C1 segment of cervical spinal cord (tissue), 14 donors: Measurements from ENCODE around the gene SORCS3.
A peak's percentile ranks its signal among the peaks of the same experiment; 100 is the strongest.

Experiments
- DNase-seq, 14 donors: peaks; one replicate each; lab custom pipeline; 2025; lab: John Stamatoyannopoulos, UW

SORCS3 gene

DNA sequence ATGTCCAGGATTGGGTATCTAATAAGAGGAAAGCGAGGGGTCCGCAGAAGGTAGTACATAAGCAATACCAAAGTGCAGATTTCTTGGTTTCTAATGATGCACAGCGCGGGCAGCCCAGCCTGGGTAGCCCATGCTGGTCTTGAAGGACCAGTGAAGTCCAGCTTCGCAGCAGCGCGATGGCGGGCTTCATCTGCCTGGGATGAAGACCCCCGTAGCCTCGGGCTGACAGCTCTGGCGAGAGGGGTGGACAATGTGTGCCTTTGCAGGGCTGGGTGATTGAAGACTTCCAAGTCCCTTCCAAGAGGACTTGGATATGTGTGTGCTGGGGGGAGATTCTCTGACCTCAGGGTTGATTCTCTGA is 2.2 kb downstream of the SORCS3 start:
- DNase-seq: no peak

DNA sequence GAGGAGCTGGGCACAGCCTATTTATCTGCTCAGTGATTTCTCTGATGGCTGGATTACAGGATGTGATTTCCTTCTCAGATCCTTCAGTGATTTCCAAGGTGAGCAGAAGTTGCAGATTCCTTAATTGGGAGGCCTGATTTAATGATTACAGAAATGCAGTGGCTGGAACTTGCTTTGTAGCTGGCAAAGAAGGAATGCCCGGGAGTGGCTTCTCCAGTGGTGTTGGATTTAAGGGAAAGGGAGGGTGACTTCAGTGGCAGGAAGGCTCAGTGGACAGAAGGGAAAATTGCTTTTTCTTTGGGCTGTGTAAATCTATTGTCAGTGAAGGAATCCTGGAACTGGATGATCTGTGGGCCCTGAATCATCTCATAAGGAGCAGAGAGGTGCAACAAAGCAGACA is 5.1 kb downstream of the SORCS3 start:
- no peak for DNase-seq

- DNase-seq: no peak
These were observed 7.3 kb downstream of the SORCS3 start for GRCh38 chr10:104648421-104648820.

- DNase-seq: no peak
These were observed 9.0 kb downstream of the SORCS3 start for GRCh38 chr10:104650072-104650471.

DNA sequence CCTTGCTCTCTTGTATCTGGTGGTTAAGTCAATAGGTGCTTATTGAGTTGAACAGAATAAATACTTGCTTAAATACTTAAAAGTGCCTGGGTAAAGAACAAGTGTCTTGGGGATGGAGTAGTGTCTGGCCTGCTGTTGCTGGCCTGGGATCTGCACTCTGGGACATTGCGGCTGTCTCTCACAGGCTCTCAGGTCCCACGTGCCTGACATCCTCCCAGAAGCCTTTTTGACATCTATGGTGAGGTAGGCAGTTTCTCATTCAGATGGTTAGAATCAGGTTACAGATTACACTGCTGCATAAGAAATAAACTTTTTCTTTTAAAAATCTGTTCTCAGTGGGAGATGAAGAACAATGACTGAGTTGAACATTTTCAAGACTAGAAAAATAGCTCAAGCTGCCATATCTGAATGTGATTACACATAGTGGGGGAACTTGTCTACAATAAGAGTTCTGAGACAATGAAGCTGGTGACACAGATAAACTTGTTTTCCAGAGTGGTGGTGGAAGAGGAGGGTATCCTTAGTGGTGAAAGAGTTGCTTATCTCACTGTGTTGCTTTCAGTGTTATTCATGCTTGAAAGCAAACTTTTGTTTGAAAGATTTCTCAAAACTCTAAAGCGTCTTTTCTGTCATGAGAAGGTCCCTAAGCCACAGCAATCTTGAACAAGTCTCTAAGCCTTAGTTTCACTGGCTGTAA is 9.7 kb downstream of the SORCS3 start:
- no peak for DNase-seq

DNA sequence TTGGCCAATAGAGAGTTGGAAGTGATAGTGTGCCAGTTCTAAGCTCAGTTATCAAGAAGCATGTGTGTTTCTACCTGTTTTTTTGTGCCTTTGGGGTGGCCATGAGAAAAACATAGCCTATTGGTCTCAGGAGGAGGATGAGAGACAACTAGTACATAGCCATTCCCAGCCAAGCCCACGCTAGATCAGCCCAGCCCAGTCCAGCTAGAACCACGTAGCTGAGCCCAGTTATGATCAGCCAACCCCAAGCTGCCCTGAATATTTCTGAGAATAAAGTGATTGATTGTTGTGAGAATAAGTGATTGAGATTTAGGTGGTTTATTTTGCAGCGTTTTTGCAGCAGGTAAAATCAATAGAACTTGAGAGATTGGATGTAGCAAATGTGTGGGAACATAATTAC is 15.9 kb downstream of the SORCS3 start:
- no peak for DNase-seq

DNA sequence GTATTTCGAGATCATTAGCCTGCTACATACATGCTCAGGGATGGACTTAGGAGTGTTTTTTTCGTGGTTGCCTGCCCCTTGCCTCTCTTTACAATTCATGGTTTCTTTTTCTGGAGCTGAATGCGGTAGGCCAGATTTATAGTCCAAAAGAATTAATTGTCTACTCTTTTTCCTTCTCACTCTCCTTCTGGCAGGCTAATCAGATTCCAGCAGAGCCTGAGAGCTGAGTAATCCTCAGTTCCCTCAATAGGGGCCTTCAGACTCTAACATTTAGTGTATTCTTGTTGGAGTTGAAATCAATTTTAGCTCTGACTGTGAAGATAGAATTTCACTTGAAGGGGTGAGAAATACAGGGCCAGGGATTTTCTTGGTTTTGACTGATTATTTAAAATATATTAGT is 16.4 kb downstream of the SORCS3 start:
- DNase-seq: no peak

DNA sequence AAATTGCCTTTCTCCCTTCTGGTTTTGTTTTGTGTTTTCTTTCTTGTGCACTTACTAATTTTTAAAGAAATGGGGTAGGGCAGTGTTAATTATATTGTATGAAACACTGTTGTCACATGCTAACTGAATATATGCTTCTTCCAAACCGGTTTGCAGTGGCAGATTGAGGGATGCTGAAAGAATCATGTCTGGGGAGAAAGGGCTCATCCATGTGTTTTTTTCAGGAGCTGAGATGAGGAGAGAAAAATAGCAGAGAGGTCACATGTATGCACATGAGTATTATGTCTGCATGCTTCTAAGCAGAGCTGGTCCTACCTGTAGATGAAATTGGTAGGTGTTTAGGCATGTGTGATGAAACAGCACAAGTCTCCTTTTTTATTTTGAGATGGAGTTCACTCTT is 17.0 kb downstream of the SORCS3 start:
- no peak for DNase-seq

GRCh38 chr10:104659809-104660208 is 18.7 kb downstream of the SORCS3 start:
- no peak for DNase-seq

- no peak for DNase-seq
These were observed 22.0 kb downstream of the SORCS3 start for GRCh38 chr10:104663076-104663475.

DNA sequence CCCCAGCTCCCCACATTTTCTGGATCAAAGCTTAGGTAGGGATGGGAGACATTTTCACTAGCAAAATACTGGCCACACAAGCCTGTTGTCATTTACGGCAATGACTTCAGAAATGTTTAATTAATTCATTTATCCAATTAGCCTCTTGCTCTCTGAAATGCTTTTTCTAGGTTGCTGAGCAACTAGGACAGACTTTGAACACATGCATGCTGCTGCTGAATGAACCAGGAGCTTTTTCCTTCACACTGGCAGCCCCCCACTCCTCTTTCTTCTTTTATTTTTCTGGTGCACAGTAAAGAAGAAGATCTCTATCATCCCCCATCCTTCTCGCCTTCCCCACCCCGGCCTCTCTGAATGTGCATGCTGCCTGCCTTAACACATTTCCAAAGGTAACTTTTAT is 22.5 kb downstream of the SORCS3 start:
- DNase-seq: no peak

DNA sequence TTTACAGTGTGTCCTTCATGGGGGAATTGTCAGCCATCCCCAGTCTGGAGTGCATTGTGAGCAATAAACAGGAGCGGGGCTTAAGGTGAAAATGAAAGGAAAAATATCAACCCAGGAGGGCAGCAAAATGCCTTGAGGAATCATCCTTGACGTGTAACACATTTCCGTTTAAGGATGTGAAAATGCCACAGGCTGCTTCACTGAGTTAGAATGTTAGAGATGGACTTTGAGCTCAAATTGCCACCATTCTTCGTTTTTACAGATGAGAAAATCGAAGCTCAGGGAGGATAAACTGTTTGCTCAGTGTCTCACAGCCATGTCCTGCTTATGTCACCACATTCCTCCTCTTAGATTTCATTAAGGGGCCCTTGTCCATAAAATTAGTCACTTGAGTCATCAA is 23.1 kb downstream of the SORCS3 start:
- no peak for DNase-seq

DNA sequence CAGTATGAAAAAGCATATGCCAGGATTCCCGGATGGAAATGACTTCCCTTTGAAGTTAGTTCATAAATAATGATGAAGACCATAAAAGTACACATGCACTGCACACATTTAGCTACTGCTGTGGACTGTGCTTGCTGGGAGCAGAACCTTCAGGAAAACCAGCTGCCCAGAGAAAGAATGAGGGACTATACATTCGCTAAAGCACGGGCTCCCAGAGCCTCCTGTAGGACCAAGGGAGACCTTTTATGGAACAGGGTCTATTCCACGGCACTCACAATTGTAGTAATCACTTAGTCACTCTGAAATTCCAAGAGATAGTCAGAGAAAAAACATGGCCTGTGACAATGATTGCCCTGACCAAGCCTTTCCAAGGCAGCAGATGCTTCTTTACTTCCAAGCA is 24.1 kb downstream of the SORCS3 start:
- DNase-seq: no peak

DNA sequence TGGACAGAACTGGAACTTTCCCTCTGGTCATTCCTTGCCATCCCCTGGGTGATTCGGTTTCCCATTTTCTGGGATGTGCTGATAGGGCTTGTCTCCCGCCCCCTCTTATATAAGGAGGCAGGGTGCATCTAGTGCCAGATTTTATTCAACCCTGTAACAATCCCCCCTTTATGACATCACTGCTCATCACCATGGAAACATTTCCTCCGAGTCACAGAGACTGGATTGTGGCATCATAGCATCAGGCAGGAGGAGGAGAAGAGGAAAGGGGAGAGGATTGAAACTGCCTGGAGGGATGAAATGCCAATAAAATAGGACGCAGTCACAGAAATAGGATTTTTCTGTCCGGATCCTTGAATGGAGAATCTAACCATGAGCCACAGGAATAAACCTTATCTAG is 25.0 kb downstream of the SORCS3 start:
- peak in 1 of 14 donors; percentile 4 for DNase-seq

- DNase-seq: no peak
These were observed 35.8 kb downstream of the SORCS3 start for GRCh38 chr10:104676874-104677273.

- DNase-seq: no peak
These were observed 37.6 kb downstream of the SORCS3 start for GRCh38 chr10:104678658-104679057.

DNA sequence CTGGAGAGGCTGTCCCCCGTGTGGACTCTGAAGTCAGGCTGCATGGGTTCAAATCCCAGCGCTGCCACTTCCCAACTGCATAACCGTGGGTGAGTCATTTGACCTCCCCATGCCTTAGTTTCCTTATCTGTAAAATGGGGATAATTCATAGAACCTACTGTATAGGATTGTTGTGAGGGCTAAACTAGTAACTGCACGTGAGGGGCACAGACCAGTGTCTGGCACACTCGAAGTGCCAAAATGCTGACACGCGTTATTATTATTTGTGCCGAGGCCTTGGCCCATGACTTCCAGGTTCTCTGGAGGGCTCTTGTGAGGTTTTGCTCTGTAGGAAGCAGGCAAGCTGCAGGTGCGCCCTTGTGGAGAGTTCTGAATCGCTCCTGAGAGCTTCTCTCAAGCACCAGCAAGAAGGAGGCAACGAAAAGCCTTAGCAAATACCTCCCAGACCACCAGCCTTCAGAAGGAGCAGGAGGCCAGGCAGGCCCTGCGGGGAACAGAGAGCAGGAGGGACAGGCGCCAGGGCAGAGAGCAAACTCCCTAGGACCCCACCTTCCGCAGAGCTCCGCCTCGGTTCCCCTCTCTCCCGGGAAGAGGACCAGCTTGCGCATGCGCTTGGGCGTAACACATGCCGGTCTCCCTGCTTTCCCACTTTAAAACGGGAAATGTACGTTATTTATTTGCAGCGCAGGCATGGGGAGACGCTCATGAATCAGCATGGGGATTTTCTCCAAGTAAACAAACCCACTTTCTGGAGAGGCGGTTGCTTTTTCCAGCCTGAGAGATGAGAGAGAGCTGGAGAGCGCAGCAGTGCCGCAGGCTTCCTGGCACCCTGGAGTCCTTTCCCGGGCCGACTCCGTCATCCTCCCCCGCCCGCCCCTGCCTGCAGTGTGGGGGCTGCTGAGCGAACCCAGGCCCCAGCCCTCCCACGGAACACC is 39.6 kb downstream of the SORCS3 start:
- peak in 7 of 14 donors; percentile 27 to 79 (median 54) for DNase-seq

GRCh38 chr10:104681485-104681884 is 40.4 kb downstream of the SORCS3 start:
- DNase-seq: no peak

DNA sequence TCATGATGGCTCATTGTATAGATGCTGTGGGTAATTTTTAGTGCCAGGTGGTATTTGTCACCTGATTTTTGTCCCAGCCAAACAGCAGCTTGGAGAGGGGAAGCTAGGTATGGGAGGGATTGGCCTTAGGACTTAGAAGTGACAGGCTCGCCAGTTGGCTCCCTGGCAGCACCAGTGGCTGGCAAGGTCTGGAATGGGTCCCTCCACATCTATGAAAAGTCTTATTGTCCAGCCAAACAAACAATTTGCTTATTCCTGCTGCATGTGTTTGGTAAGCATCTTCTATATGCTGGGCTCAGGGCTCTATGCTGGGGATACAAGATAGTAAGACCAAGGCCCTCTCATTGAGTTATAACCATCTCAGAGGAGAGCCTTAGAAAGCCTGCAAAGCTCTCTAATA is 42.5 kb downstream of the SORCS3 start:
- DNase-seq: peak in 1 of 14 donors; percentile 15

DNA sequence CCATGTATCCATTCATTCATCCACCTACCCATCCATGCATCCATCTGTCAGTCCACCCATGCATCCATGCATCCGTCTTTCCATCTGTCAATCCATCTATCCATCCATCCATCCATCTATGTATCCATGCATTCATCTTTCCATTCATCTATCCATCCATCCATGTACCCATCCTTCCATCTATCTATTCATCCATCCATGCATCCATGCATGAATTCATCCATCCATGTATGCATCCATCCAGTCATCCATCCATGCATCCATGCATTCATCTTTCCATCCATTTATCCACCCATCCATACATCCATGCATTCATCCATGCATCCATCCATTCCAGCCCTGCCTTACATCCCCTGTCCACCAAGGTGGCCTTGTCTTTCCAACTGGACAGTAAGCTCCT is 45.7 kb downstream of the SORCS3 start:
- DNase-seq: no peak

GRCh38 chr10:104688251-104689042 is 47.4 kb downstream of the SORCS3 start:
- peak in 10 of 14 donors; percentile 15 to 65 (median 28) for DNase-seq

DNA sequence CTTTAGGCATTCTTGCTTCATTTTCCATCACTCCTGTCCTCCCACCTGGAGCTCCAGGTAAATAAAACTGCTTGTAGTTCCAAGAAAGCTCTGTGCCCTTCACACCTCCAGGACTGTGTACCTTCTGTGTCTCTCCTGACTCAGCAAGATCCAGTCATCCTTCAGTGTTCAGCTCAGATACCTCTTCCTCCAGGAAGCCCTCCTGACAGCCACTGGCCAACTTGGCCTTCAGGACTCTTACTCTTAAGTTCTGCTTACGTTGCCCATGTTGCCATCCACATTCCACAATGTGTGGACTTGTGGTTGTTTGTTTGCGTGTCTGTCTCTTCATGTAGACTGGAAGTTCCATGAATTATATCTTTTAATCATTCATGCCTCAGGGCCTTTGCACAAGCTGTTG is 48.0 kb downstream of the SORCS3 start:
- no peak for DNase-seq
